GM21360 (cell line): ENCODE results near the gene RFX7.

ENCODE experiments used
- ATAC-seq: cut with Tn5 transposase; IDR thresholded peaks from one replicate; pipeline ENCODE4 v1.9.1; 2021; ENCODE audit warnings: mild to moderate bottlenecking, moderate library complexity; ENCODE audit not compliant: unreplicated experiment

The RFX7 gene

DNA sequence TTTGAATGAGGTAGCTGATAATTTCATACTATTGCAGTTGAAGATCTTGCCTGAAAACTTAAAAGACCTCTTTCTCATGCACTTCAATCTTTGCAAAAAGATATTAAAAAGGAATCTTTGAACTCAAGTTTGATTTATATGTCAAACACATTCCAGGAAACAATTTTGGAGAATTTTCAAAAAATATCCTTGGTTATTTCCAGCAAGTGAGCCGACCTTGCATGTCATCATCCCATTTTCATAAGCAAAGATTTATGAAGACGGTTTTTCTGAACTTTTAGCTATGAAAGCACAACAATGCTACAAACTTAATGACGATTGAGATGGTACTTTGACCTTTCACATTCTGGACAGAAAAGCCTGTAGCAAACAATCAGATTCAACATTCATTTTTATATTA, 95.6 kb downstream of the RFX7 start:
- no peak for ATAC-seq

DNA sequence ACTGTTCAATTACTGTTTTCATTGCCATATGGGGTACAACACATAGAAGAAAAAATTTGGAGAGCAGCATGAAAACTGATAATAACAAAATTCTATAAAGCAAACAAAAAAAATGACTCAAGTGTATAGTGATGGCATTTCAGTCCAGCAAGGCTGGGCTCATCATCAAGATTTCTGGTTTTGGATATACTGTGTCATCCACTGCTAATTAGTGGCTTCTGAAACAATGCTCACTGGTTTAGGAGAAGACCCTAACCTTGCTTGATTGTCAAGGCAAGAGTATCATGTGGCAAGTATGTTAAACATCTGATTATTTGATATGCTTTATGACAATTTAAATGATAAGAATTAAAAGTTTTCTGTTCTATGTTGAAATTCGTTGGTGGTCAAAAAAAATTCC, 96.9 kb downstream of the RFX7 start:
- ATAC-seq = no peak

DNA sequence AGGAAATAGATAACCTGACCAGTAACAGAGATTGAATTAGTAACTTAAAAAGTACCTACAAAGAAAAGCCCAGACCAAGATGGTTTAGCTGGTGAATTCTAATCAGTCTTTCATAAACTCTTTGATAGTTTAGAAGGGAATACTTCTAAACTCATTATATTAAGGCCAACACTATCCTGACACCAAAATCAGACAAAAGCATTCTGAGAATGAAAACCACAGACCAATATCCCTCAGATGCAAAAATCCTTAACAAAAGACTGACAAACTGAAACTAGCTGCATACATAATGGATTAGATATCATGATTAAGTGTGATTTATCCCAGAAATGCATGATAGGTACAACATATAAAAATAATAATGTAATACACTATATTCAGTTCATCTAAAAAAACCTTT, 115.6 kb downstream of the RFX7 start:
- no peak for ATAC-seq

DNA sequence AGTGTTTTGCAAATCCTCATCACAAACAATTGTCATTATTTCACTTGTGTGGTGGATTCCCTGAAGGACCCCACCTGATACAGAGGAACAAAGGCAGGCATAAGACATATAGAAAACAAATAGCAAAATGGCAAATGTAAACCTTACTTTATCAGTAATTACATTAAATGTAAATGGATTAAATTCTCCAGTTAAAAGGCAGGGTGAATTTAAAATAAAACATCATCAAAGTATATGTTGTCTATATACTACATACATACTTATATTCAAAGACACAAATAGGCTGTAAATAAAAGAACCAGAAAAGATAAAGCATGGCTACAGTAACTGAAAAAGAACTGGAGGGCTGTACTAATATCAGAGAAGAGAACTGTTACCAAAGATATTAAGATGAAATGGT, 117.3 kb downstream of the RFX7 start:
- ATAC-seq = no peak

DNA sequence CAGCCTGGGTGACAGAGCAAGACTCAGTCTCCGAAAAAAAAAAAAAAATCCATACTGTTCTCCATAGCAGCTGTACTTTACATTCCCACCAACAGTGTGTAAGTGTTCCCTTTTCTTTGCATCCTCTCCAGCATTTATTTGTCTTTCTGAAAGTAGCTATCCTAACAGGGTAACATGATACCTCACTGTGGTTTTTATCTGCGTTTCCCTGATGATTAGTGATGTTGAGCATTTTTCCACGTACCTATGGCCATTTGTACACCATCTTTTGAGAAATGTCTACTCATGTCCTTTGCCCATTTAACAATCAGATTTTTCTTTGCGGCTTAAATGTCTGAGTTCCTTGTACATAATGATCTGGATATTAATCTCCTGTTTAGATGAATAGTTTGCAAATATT, 119.3 kb downstream of the RFX7 start:
- no peak for ATAC-seq

DNA sequence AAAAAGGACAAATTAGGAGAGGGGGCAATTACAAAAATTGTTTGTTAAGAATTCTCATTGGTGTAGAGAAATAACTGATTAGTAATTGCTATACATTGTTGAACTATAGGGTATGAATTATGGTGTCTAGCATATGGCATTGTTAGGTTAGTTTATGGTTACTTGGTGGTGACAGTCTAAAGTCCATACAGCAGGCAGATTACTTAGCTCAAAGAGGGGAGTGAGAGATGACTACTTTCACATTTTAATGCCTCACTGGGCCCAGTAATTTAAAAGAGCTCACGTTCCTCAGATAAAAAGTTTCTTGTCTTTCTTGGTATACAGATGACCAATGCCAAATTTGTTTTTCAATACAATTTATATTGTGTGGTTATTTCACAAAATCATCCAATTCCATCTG, 137.8 kb downstream of the RFX7 start:
- ATAC-seq = no peak

DNA sequence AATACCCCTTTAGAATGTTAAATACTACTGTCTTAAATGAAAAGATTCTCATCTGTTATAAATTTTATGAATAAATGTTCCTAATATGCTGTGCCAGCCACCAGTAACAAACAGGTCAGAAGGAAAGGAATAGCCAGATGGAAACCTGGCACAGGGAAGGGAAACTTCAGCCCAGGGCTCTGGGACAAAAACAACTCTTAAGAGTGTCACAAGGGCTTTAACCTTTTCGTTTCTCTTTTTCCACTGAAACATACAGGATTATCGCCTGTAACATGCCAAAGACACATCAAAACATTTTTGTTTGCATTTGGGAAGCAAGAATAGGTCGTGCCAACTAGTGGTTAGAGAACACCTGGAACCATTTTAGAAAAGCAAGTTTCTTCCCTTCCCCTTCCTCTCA, 141.2 kb downstream of the RFX7 start:
- no peak for ATAC-seq

DNA sequence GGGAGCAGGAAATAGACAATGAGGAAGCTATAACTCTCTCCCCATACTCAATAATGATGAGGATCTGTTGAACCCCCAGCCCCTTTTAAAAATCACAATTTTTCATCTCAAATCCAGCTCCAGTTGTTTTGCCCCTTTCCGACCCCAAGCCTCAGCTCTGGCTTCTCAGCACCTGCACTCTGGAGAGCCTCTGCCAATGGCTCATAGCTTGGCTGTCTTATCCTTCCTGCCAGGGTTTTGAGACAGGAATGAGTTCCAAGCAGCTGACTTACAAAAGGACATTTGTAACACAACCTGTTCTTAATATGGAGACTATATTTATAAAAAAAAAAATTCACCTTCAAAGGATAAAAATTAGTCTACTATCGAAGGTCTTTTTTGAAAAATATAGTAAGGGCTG, 144.4 kb downstream of the RFX7 start:
- ATAC-seq = no peak

DNA sequence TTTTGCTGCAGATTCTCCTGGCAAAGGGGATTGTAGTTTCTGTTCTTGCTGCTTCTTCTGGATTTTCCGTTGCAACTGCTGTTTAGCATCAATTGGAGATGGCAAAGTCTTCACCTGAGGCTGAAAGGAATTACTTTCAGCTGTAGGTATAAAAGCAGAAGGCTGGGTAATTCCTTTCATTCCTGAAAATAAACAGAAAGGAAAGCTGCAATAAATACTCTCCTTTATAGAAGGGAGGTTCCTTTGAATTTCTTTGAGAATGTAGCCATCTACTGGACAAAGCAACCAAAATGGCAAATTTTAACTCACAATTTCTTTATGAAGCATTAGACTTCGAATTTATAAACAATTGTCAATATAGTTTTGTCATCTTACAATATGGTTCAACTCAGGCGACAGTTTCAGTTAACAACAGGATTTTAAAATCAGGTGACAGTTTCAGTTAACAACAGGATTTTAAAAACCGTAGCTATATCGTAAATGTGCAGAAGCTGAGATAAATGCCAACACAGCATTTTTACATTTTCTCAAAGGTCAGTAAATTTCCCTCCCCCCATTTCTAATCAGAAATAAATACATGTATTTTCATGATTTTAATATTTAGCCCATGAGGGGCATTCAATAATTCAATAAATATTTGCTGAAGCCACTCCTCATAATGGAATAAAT, 145.3 kb downstream of the RFX7 start:
- no peak for ATAC-seq

DNA sequence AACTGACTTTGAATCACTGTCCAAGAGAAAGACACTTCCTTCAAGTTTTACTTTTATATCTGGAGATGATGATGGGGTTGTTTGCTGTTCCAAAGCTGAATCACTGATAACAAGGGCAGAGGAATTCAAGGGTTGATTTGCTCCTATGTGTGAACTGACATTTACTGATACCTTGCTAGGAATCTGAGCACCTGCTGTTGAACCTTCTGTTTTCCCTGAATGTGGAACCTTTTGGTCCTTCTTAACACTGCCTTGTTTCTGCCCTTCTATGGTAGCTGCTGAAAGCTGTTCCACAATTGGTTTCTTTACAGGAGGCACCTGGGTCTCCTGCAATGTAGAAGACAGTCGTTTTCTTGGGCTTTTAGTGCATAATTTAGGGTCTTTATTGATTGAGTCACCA, 148.3 kb downstream of the RFX7 start:
- ATAC-seq = no peak

DNA sequence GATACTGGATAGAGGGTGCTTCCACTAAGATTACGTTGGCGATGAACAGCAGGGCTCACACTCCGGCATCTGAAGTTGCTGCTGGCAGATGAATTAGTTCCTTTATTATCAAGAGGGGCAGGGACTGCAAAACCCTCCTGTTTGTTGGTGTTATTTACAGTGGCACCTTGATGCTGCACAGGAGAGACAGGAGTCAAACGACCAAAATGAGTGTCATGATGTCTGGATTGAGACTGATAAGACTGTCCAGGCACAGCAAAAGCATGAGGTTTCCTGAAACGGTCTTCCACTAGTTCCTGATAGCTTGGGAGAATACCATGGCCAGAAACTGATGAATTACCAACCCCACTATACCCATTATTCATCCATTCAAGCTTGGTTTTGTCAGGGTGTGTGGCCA, 149.5 kb downstream of the RFX7 start:
- ATAC-seq = no peak

DNA sequence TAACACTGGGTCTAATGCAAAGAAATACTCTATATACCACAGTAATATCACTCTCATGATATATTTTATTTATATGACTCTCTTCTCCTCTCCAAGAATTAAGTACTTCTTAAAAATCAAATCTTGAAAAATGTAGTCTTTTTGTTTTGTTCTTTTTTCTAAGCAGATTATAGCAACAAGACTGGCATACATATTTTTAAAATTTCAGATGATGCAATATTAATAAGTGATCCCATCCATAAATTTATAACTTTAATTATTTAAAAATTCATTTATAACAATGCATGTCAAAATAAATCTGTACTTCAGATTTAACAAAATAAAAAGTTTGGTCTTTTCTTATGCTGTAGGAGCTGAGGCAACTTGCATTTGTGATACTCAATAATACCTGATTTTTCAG, 155.3 kb downstream of the RFX7 start:
- ATAC-seq = no peak

DNA sequence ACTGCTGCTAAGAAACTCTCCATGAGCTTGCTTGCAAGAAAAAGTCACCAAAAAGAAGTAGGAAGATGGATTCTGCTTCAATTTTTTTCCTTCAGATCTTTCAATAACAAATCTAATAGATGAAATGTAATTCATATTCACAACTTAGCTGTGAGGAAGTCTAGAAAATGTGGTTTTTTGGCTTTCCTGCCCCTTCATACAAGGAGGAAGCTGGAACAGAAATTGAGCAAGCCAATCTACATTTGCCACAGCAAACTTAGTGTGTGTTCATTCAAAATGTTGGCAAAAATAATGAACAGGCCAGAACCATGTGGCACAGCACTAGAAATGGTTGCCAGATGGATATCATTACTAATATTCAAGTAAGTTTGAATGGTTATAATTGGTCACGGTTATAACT, 157.1 kb downstream of the RFX7 start:
- no peak for ATAC-seq

DNA sequence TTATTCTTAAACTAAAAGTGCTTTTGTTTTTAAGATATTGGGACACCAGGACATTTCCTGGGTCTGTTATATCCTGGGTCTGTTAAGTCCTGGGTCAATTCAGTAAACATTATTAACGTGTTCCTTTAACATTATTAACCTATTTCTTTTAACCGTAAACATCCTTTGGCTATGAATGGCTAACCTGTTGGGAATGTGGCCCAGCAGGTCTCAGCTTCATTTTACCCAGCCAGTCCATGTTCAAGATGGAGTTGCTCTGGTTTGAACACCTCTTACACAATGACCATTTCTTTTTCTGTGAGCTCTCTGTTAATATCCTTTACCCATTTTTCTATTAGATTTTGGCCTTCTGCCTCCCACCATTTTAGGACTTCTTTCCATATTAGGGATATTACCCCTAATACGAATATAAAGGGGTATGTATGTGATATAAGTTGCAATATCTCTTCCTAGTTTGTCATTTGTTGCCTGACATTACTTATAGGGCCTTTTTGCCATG, 161.4 kb downstream of the RFX7 start:
- ATAC-seq = no peak

DNA sequence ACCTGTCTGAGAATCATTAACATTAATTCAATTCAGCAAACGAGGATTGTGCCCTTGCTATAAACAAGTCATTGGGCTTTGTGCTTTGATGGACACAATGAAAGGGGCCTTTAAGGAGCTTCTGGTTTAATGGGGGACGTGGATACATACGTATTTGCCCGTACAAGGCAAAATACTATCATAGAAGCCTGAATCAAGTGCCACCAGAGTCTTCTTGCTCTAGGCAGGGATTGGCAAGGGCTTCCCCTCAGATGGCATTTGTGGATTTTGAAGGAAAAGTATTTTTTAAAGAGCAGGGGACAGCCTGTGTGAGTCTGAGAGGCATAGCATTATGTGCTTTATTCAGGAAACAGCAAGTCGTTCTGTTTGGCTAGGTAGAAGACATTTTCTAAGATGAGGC, 166.6 kb downstream of the RFX7 start:
- ATAC-seq = no peak

DNA sequence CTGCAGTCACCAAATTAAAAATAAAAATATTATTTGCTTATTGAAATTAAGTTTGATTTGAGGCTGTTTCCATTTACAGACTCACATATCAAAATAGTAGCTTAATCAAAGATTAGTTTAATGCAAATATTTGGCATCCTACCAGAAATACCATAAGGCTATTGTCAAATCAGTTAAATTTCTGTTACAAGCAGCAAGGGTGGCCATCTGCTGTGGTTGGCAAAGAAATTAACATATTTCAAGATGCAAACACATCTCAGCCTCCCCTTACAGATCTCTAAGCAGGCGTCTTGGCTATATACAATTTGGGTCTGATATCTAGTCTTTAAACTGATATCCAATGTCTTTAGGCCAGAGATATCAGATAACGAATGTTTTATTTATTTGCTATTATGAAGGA, 167.0 kb downstream of the RFX7 start:
- no peak for ATAC-seq

DNA sequence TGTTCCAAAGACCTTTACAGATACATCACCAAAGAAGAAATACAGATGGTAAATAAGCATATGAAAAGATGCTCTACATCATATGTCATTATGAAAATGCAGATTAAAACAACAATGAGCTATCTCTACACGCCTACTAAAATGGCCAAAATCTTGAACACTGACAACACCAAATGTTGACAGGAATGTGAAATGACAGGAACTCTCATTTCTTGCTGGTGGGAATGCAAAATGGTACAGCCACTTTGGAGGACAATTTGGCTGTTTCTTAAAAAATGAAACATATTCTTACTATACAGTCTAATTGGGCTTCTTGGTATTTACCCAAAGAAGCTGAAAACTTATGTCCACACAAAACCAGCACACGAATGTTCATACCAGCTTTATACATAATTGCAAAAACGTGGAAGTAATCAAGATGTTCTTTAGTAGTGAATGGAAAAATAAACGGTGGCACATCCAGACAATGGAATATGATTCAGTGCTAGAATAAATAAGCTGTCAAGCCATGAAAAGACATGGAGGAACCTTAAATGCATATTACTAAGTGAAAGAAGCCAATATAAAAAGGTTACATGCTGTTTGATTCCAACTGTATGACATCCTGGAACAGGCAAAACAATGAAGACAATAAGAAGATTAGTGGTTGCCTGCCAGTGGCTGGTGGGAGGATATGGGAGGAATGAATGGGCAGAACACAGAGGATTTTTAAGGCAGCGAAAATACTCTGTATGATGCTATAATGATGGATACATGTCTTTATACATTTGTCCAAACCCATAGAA, 169.0 kb downstream of the RFX7 start:
- no peak for ATAC-seq

DNA sequence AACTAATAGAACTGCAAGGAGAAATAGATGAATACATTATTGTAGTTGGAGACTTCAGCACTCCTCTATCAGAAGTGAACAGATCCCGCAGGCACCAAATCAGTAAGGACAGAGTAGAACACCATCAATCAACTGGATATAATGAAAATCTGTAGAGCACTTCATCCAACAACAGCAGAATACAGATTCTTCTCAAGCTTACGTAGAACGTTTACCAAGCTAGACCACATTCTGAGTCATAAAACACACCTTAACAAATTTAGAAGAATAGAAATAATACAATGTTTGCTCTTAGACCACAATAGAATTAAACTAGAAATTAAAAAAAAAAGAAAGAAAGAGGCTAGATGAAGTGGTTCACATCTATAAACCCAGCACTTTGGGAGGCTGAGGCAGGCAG, 179.5 kb downstream of the RFX7 start:
- no peak for ATAC-seq

DNA sequence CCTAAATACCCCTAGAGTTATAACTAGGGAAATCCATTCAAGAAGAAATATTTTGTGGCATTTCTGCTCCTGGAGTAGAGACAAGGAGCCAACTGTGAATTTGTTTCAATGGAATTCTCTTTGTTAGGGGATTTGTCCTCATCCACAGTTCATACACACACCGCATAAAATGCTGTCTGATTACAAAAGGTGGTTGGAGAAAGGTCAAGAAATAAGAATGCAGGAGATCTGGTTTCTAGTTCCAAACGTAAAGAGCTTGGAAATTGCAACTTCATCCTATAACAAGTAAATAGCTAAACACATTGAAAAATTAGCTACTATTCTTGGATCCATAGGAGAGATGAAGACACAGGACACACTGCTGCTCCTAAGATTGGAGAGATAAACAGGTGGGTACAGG, 184.0 kb downstream of the RFX7 start:
- ATAC-seq = no peak

DNA sequence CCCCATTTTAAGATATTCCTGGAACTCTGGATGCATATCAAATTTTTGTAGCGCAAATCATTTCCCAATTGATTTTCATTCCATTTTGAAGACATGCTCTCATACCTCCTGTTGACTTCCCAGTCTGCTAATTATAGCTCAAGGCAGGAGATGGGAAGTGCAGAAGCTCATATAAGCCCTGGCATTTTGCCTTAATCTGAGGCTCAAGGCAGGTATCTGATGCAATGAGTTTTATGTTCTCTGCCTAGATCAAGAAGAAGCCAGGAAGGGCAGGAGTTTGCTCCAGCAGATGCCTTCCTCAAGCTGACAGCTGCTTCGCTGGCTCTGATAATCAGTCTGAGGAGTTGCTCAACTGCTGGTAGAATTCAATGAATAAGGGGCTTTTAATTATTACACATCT, 184.7 kb downstream of the RFX7 start:
- ATAC-seq = no peak

DNA sequence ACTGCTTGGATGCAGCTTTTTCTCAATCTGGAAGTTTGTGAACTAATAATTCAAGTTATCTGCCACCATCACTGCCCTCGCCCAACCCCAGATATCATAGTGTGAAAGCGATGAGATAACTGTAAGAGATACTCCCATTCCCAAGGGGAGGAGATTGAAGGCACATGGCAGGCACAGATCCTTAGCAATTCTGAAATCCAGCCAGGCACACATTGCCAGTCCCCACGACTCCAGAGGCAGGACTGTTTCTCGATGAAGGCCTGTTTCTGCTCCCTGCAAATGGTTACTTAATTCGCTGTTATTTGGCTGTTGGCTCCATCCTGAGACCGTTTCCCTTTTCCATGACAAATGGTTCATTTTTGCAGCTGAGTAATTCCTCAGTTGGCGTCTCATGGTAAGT, 187.1 kb downstream of the RFX7 start:
- ATAC-seq = no peak

DNA sequence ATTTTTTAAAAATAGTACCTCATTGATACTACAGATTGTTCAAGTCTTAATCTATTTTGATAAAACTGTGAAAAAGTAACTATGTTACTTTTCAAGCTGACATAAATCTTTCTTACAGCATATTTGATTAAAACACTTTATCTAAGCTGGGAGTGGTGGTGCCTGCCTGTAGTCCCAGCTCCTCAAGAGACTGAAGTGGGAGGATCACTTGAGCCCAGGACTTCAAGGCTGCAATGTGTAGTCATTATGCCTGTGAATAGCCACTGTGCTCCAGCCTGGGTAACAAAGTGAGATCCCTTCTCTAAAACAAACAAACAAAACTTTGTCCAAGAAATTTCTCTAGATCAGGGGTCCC, 190.7 kb downstream of the RFX7 start:
- ATAC-seq = no peak
